NCI-H2107 treated with DMSO at 0.1 percent for 48 hours (cell line): ENCODE measurements around the gene ADSS1.

Source experiments
- DNase-seq: peaks from one replicate; lab custom pipeline; 2025; ENCODE audit not compliant: unreplicated experiment; lab: John Stamatoyannopoulos, UW

ADSS1 gene

DNA sequence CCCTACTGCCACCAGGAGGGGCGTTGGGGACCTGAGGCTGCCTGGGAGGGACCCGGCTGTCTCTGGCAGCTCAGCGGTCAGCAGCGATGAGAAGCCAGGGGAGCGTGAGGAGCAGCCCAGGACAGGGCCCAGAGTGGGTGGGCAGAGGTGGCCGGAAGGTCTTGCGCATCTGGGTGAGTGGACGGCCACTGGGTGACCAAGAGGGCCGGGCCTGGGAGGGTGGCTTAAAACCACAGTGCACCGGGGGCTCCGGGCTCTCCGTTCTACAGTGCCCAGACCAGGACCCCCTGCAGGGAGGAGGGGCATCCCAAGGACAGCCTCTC lies 24.6 kb upstream of the ADSS1 start:
- no peak for DNase-seq

DNA sequence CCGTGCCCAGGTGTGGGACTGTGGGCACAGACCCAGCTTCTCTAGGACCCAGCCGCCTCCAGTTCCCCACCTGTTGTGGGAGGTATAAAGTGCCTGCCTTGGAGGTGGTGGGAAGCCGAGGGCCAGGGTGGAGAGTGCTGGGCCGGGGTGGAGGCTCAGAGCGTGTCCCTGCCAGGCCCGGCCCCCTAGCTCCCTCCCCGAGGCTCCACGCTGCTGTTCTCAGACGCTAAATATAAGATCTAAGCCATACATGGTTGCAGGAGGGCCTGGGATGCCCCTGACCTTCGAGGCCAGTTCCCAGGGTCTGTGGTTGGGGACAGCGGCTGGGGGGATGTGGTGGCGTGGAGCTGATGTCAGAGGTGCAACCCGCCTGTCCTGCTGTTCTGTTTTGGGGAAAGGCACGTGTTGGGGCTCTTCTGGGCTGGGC lies 23.8 kb upstream of the ADSS1 start:
- DNase-seq, result no peak

DNA sequence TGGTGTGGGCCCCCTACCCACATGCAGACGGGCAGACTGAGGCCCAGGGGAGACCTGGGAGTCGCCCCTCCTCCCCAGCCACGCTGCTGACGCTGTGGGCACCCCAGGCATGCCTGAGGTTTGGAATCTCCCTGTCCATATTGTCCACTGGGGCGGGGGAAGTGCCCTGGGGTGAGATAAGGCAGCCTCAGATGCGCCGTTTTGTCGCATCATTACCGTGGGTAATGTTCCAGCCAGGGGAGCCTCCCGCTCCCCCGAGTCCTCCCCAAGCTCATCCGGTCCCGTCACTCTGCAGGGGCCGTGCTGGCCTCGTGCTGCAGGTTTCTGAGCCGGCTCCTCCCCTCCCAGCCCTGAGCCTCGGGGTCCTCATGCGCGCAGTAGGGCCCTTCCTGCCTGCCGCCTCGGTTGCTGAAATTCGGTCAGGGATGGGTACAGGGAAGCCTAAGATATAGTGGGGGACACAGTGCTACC lies 23.2 kb upstream of the ADSS1 start:
- DNase-seq, result no peak

DNA sequence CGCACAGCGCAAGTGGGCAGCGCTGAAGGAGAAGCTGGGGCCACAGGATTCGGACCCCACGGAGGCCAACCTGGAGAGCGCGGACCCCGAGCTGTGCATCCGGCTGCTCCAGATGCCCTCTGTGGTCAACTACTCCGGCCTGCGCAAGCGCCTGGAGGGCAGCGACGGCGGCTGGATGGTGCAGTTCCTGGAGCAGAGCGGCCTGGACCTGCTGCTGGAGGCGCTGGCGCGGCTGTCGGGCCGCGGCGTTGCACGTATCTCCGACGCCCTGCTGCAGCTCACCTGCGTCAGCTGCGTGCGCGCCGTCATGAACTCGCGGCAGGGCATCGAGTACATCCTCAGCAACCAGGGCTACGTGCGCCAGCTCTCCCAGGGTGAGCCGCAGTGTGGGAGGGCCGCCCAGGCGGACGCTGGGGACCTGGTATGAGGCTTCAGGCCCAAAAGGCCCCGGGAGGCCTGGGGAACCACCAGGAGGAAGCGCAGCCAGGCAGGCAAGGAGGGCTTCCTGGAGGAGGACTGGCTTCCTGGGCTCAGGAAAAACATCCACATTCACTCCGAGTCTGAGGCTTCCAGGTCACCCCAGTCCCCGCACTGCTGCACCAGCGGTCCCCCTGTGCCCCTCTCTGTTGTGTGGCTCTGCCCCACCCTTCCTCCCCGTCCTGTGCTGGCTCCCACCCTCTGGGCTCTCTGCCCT lies 22.5 kb upstream of the ADSS1 start:
- DNase-seq, result no peak

DNA sequence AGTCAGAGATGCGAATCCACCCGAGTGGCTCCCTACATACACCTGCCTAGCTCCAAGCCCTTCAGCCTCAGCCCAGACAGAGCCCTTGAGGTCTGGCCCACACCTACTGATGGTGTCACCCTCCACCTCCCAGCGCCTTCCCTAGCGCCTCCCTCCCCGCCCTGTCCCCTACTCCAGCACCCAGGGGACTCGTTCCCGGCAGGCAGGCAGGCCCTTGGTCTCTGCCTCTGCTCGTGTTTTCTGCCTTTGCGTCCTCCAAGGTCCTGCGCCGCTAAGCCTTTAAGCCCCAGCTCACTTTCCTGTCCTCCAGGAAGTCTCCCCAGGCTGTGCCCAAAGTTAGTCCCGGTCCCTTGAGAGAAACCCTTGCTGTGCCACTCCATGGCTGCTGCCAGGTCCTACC lies 21.9 kb upstream of the ADSS1 start:
- peak; percentile 20 for DNase-seq

DNA sequence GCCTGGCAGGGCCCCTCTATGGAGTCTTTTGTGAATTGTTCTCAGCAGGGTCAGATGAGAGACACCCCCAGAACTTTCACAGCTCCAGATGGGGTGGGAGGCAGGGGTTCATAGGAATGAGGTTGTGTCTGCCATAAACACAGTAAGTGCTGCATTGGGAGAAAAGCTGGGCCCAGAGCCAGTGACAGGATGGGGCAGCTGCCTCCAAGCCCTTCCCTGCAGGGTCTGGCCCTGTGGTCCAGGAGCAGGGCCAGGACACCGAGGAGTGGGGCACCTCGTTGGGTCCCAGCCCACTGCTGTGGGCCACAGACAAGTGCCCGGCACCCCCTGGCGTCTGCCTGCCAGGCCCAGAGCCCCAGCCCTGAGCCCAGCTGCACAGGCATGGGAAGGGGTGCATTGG lies 21.4 kb upstream of the ADSS1 start:
- no peak for DNase-seq

DNA sequence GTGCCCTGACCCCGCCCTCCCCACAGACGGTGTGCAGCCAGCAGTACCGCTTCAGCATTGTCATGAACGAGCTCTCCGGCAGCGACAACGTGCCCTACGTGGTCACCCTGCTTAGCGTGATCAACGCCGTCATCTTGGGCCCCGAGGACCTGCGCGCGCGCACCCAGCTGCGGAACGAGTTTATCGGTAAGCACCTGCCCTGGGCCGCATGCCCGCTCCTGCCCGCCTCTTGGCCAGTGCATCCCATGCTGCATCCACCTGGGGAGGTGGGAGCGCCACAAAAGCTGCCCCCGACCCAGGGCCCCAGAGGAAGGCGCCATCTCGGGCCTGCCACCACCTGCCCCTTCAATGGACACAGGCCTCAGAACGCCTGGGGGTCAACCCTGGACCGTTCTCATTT lies 20.8 kb upstream of the ADSS1 start:
- no peak for DNase-seq

DNA sequence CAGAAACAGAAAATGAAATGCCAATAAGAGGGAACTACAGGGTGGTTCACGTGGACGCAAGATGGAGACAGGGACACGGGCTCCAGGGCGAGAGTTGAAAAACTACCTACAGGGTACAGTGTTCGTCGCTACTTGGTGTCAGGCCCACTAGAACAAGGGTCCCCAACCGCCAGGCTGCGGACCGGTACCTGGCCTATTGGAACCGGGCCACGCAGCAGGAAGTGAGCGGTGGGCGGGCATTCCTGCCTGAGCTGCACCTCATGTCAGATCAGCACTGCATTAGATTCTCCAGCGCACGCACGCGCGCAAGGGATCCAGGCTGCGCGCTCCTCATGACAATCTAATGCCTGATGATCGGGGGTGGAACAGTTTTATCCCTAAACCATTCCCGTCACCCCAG lies 19.8 kb upstream of the ADSS1 start:
- no peak for DNase-seq

DNA sequence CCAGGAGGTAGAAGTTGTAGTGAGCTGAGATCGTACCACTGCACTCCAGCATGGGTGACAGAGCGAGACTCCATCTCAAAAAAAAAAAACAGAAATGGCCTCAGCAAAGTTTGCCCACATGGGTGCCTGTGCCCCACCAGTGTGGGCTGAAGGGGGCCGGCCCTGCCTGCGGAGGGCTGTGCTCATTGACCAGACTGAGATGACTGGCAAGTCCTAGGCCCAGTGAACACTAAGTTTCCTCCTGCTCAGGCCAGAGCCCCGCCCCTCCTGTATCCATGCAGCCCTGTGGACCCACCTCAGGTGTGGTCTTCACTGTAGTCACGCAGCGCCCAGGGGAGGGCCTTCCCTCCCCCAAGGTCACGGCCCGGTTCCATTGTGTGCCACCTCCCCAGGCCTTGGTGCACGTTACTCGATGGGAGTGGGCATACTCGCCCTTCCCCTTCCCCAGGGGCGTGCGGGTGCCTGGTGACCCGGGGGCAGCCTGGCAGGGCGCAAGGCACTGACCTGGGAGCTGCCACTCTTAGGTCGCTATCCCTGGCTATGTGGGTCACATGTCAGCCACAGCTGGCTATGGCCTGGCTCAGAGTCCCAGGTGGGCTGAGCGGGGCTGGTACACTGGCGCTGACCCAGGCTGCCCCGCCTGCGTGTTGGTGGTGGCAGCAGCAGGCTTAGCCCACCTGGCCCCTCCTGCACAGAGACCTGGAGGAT lies 18.5 kb upstream of the ADSS1 start:
- no peak for DNase-seq

DNA sequence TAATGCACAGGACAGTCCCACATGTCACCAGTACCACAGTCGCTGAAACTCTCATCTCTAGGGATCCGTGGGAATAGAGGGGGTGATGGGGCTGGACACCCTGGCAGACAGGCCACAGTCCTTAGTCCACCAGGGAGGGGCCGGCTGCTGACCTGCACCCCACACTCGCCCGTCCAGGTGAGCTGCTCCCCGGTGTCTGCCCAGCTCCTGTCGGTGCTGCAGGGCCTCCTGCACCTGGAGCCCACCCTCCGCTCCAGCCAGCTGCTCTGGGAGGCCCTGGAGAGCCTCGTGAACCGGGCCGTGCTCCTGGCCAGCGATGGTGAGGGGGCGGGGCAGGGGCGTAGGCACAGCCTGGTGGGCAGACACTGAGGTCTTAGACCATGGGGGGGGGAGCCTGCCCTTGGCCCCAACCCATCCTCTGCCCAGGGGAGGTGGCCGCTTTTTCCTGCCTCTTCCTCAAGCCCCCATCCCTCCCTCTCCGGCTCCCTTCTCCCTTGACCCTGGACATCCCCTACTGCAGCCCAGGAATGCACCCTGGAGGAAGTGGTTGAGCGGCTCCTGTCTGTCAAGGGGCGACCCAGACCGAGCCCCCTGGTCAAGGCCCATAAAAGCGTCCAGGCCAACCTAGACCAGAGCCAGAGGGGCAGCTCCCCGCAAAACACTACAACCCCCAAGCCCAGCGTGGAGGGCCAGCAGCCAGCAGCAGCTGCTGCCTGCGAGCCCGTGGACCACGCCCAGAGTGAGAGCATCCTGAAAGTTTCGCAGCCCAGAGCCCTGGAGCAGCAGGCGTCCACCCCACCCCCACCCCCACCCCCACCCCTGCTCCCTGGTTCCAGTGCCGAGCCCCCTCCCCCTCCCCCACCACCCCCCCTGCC lies 17.1 kb upstream of the ADSS1 start:
- no peak for DNase-seq

DNA sequence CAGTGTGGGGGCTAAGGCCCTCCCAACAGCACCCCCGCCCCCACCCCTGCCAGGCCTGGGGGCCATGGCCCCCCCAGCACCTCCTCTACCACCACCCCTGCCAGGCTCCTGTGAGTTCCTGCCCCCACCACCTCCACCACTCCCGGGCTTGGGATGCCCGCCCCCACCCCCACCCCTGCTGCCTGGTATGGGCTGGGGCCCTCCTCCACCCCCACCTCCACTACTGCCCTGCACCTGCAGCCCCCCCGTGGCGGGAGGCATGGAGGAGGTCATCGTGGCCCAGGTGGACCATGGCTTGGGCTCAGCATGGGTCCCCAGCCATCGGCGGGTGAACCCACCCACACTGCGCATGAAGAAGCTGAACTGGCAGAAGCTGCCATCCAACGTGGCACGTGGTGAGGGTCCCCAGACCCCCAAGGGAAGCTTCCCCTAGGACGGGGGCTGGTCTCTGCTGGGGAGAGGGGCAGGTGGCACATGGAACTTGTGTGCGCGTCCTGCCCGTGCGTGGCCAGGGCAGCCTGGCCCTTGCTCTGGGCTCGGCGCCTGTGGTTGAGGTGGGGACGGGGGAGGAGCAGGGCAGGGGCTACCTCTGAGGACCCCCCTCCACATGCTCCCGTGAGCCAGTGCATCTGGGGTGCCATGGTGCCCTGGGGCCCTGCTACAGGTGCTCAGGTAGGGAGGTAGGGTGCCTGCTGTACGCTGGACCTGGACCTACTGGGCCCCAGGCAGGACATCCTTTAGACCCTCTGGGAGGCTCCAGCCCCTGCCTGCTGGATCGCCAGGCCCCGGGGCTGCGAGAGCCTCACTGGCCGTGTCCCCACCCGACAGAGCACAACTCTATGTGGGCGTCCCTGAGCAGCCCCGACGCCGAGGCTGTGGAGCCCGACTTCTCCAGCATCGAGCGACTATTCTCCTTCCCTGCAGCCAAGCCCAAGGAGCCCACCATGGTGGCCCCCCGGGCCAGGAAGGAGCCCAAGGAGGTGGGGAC lies 16.1 kb upstream of the ADSS1 start:
- DNase-seq, result no peak

DNA sequence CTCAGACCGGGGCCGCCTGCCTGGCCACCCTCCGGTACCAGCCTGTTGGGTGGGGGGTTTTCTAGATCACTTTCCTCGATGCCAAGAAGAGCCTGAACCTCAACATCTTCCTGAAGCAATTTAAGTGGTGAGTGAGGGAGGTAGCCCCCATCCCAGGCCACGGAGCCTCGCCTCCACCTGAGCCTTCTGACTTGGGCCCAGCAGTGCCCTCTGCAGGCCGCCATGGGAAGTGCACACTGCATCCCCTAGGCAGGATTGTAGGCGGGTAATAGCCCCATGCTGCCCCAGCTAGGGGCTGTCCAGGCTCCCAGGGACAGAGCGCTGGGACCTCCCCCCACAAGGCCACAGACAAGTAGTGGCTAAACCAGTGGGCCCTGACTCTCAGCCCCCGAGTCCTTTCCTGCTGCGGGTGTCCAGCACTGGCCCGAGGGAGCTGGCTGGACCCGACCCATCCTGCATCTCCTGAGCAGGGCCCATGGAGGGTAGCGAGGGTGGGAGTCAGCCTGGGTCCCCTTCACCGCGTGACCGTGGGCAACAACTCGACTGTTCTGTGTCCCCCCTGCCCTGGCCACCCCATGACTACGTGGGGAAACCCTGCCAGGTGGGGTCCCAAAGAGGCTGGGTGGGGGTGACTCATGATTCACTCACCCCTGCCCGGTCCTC lies 15.3 kb upstream of the ADSS1 start:
- peak; percentile 32 for DNase-seq

DNA sequence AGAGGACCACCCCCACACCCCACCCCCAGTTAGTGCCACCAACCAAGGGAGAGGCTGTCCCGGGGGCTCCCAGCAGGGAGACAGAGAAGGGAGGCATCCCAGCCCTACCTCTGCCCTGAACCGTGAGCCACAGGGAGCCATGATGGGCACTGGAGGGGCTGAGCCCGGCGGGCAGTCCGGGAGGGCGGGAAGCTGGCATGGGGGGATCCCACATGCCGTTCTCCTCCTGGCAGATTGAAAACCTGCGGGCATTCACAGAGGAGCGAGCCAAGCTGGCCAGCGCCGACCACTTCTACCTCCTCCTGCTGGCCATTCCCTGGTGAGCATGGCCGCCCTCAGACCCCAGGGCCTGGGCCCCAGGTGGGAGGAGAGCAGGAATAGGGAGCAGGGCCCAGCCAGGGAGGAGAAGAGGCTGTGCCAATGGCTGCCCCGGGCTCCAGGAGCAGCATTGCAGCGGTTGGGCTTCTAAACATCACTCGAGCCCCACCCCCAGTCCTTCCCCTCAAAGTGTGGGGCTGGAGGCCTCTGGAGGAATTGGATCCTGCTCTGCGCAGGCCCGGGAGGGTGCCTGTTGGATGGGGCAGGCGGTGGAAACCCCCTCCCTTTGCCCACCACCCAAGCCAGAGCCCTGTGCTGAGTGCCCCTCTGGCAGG lies 14.5 kb upstream of the ADSS1 start:
- no peak for DNase-seq

DNA sequence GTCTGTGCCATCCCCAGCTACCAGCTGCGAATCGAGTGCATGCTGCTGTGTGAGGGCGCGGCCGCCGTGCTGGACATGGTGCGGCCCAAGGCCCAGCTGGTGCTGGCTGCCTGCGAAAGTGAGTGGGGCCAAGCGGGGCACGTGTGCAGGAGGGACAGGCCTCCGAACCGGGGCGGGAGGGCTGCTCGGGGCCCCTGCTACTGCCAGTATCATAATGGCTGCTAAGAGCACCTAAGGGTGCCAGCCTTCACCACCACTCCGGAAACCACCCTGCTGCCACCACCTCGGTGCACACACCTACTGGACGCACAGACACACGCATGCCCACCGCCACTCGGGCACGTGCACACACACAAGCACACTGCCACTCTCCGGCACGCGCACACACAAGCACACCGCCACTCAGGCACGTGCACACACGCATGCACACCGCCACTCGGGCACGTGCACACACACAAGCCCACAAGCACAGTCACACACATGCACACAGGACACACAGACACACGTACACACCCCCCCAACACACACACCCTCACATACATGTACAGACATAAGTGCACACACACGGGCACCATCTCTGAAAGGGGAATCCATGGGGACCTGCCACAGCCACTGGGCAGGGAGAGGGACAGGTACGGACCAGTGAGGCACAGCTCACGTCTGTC lies 13.8 kb upstream of the ADSS1 start:
- no peak for DNase-seq

DNA sequence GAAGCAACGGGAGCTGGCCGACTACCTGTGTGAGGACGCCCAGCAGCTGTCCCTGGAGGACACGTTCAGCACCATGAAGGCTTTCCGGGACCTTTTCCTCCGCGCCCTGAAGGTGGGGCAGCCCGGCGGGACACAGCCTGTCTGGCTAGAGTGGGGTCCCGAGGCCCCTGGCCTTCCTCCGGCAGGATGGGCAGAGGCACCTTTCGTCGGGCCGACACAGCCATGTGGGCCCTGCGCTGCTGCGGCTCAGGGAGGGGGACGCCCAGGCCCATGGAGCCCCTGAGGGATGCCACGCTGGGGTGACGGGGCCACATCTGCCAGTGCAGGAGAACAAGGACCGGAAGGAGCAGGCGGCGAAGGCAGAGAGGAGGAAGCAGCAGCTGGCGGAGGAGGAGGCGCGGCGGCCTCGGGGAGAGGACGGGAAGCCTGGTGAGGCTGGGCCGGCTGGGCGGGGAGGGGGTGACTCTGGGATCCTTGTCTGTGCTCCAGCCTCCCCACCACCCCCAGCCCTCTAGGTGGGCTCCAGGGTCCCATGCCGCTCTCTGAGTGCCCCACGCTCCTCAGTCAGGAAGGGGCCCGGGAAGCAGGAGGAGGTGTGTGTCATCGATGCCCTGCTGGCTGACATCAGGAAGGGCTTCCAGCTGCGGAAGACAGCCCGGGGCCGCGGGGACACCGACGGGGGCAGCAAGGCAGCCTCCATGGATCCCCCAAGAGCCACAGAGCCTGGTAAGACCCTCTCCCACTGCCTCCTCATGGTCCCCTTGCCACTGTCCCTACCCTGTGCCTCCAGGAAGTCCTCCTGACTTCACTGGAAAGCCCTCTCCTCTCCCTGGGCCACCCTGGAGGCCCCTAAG lies 10.9 kb upstream of the ADSS1 start:
- no peak for DNase-seq

DNA sequence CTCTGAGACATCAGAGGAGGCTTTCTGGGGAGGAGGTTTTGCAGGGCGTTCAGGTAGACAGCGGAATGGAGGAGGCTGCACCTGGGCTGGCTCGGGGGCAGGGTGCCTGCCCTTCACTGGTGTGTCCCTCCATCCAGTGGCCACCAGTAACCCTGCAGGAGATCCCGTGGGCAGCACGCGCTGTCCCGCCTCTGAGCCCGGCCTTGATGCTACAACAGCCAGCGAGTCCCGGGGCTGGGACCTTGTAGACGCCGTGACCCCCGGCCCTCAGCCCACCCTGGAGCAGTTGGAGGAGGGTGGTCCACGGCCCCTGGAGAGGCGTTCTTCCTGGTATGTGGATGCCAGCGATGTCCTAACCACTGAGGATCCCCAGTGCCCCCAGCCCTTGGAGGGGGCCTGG lies 10.0 kb upstream of the ADSS1 start:
- DNase-seq, result no peak

DNA sequence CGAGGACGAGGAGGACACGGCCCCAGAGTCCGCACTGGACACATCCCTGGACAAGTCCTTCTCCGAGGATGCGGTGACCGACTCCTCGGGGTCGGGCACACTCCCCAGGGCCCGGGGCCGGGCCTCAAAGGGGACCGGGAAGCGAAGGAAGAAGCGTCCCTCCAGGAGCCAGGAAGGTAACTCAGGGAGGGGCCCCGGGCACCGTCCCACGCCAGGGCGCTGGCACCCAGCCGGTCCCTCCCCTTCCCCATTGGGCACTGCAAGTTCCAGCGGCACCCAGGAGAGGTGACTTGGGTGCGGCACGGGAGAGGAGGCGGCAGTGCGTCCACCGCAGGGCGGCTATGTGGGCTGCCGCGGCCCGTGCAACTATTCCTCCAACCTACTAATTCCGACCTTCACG lies 9.3 kb upstream of the ADSS1 start:
- no peak for DNase-seq

DNA sequence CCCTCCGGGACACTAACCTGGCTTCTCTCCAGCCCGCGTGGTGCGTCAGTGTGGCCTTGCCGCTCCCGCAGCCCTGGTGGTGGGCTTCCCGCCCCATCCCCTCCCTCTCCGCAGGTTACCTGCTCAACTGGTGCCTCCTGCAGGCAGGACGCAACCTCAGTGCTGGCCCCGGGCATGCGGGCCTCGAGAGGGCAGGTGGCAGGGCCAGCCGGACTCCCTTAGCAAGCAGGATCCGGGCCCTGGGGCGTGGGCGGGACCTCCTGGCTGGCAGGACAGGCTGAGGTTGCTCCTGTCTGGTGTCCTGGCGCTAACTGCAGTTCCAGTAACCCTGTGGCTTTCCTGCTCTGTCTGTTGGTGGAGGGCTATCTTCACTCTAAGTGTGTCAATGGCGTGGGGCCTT lies 8.6 kb upstream of the ADSS1 start:
- no peak for DNase-seq
